GM23338 (cell line): ENCODE measurements around the gene CD276. TPM values are rescaled to one million over a fixed set of nuclear protein-coding genes. Genes with fewer than 3 reads are reported as not detected.

Source experiments
- ATAC-seq: fragments of 200-7000 bp; cut with Tn5 transposase; 3 replicates; pipeline ENCODE4 v1.9.1; 2020
- DNase-seq: peaks from one replicate; pipeline ENCODE4 v3.0.0-alpha.2; 2015; ENCODE audit warnings: low spot score
- H2AFZ ChIP-seq: fragments of 200-600 bp; sonication (generic); 2 replicates; pipeline ENCODE4 v1.8.0; 2016; ENCODE audit warnings: antibody characterized with exemption, mild to moderate bottlenecking, moderate library complexity
- H3F3A ChIP-seq: fragments of 200-600 bp; sonication (generic); replicated peaks from 2 replicates; pipeline ENCODE4 v1.8.0; 2017; ENCODE audit warnings: antibody characterized with exemption, mixed run types, low read depth
- H3K27ac ChIP-seq: fragments of 200-600 bp; sonication (generic); 2 replicates; pipeline ENCODE4 v1.6.1; 2016; ENCODE audit warnings: low read depth
- H3K27me3 ChIP-seq: fragments of 200-600 bp; sonication (generic); 2 replicates; pipeline ENCODE4 v1.8.0; 2016; ENCODE audit warnings: mild to moderate bottlenecking, mixed run types, moderate library complexity; ENCODE audit not compliant: insufficient read depth
- H3K36me3 ChIP-seq: fragments of 200-600 bp; sonication (generic); 2 replicates; pipeline ENCODE4 v1.8.0; 2016; ENCODE audit warnings: mild to moderate bottlenecking; ENCODE audit not compliant: insufficient read depth
- H3K4me1 ChIP-seq: fragments of 200-600 bp; sonication (generic); 2 replicates; pipeline ENCODE4 v1.8.0; 2016; ENCODE audit warnings: mild to moderate bottlenecking, moderate library complexity; ENCODE audit not compliant: insufficient read depth
- H3K4me2 ChIP-seq: fragments of 200-600 bp; sonication (generic); 2 replicates; pipeline ENCODE4 v1.7.1; 2017; ENCODE audit warnings: mixed run types
- H3K4me3 ChIP-seq: fragments of 200-600 bp; sonication (generic); 2 replicates; pipeline ENCODE4 v1.6.1; 2016; ENCODE audit warnings: mixed run types
- H3K79me2 ChIP-seq: fragments of 200-600 bp; sonication (generic); replicated peaks from 2 replicates; pipeline ENCODE4 v1.8.0; 2017; ENCODE audit warnings: mild to moderate bottlenecking; ENCODE audit not compliant: insufficient read depth
- H3K9me2 ChIP-seq: fragments of 200-600 bp; sonication (generic); 2 replicates; pipeline ENCODE4 v1.8.0; 2017; ENCODE audit not compliant: insufficient read depth
- H4K20me1 ChIP-seq: fragments of 200-600 bp; sonication (generic); replicated peaks from 2 replicates; pipeline ENCODE4 v1.8.0; 2017; ENCODE audit warnings: mild to moderate bottlenecking; ENCODE audit not compliant: insufficient read depth
- H3K27ac Mint-ChIP-seq: 2 replicates; pipeline ENCODE4 v1.8.0; 2020; ENCODE audit warnings: inconsistent platforms, mild to moderate bottlenecking, moderate library complexity, mixed read lengths
- H3K27me3 Mint-ChIP-seq: 3 replicates; pipeline ENCODE4 v1.8.0; 2022; ENCODE audit warnings: low read depth, mild to moderate bottlenecking, moderate library complexity, mixed read lengths, inconsistent platforms; ENCODE audit not compliant: insufficient read depth, poor library complexity
- H3K36me3 Mint-ChIP-seq: 3 replicates; pipeline ENCODE4 v1.8.0; 2021; ENCODE audit warnings: low read depth, mild to moderate bottlenecking, inconsistent platforms, moderate library complexity, mixed read lengths
- H3K4me1 Mint-ChIP-seq: 3 replicates; pipeline ENCODE4 v1.8.0; 2020; ENCODE audit warnings: mild to moderate bottlenecking, inconsistent platforms, mixed read lengths
- H3K4me3 Mint-ChIP-seq: 3 replicates; pipeline ENCODE4 v1.8.0; 2021; ENCODE audit warnings: moderate library complexity, mild to moderate bottlenecking, inconsistent platforms, mixed read lengths
- H3K9me3 Mint-ChIP-seq: 3 replicates; pipeline ENCODE4 v1.8.0; 2020; ENCODE audit warnings: moderate library complexity, mild to moderate bottlenecking, inconsistent platforms, mixed read lengths
- CREB1 ChIP-seq: fragments of 250-450 bp; sonication (Bioruptor Pico); IDR thresholded peaks from 2 replicates; pipeline ENCODE4 v1.5.0; 2020; ENCODE audit warnings: low read depth, mild to moderate bottlenecking, moderate library complexity
- EZH2 ChIP-seq: fragments of 200-600 bp; sonication (generic); IDR thresholded peaks from one replicate; pipeline ENCODE4 v1.8.0; 2017; ENCODE audit warnings: antibody characterized with exemption, mild to moderate bottlenecking, low read depth; ENCODE audit not compliant: unreplicated experiment
- EZH2phosphoT487 ChIP-seq: fragments of 200-600 bp; sonication (generic); IDR thresholded peaks from one replicate; pipeline ENCODE4 v1.8.1; 2018; ENCODE audit warnings: antibody characterized with exemption; ENCODE audit not compliant: unreplicated experiment
- JUNB ChIP-seq: IDR thresholded peaks from one replicate; pipeline ENCODE4 v1.6.1; 2016; ENCODE audit warnings: antibody characterized with exemption; ENCODE audit not compliant: unreplicated experiment
- NANOG ChIP-seq: IDR thresholded peaks from 2 replicates; pipeline ENCODE4 v1.6.1; 2016; ENCODE audit warnings: antibody characterized with exemption, borderline replicate concordance
- STAT1 ChIP-seq: IDR thresholded peaks from one replicate; pipeline ENCODE4 v1.6.1; 2016; ENCODE audit warnings: antibody characterized with exemption; ENCODE audit not compliant: unreplicated experiment
- polyA plus RNA-seq: library from polyadenylated mRNA; unstranded; fragments of >200 nt; fragmentation: Nextera tagmentation; extraction: Ambion mirVana; gene quantifications from 2 replicates; pipeline ENCODE4 v1.2.1, GENCODE V29; 2016
- total RNA-seq: library from RNA; depleted of rRNA; stranded (reverse); fragments of >200 nt; shearing (Covaris generic); gene quantifications from 2 replicates; pipeline ENCODE4 v1.2.3, GENCODE V29; 2014
- TF ChIP-seq, protein P1 (sequence below): fragments of 250-450 bp; sonication (Bioruptor Pico); IDR thresholded peaks from 2 replicates; pipeline ENCODE4 v1.5.0; 2020; ENCODE audit warnings: mild to moderate bottlenecking, moderate library complexity
- TF ChIP-seq, protein P2 (sequence below): IDR thresholded peaks from 2 replicates; pipeline ENCODE4 v1.6.1; 2016; ENCODE audit warnings: antibody characterized with exemption

Gene CD276
- total and polyA plus RNA-seq, 2 experiments from 2014 or later, result 60.9 to 158 TPM

DNA sequence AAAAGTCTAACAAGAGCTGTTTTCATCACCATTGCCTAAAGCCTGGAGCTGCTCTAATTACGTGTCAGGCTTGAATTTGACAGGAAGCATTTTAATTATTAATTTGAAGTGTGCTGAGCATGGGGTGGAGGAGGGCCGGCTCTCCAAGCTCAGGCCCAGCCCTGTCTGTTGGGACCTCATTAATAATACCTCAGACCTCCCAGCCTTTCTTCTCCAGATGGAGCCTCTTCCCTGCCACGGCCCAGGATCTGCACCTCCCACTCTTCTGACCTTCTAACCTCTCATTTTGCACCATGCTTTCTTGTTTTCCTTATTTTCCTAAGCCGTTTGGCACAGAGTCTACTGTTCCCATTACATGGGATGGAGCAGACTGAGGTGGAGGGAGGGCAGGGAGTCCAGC is 39.0 kb downstream of the CD276 start (continued):
- TF ChIP-seq, protein P1, sequence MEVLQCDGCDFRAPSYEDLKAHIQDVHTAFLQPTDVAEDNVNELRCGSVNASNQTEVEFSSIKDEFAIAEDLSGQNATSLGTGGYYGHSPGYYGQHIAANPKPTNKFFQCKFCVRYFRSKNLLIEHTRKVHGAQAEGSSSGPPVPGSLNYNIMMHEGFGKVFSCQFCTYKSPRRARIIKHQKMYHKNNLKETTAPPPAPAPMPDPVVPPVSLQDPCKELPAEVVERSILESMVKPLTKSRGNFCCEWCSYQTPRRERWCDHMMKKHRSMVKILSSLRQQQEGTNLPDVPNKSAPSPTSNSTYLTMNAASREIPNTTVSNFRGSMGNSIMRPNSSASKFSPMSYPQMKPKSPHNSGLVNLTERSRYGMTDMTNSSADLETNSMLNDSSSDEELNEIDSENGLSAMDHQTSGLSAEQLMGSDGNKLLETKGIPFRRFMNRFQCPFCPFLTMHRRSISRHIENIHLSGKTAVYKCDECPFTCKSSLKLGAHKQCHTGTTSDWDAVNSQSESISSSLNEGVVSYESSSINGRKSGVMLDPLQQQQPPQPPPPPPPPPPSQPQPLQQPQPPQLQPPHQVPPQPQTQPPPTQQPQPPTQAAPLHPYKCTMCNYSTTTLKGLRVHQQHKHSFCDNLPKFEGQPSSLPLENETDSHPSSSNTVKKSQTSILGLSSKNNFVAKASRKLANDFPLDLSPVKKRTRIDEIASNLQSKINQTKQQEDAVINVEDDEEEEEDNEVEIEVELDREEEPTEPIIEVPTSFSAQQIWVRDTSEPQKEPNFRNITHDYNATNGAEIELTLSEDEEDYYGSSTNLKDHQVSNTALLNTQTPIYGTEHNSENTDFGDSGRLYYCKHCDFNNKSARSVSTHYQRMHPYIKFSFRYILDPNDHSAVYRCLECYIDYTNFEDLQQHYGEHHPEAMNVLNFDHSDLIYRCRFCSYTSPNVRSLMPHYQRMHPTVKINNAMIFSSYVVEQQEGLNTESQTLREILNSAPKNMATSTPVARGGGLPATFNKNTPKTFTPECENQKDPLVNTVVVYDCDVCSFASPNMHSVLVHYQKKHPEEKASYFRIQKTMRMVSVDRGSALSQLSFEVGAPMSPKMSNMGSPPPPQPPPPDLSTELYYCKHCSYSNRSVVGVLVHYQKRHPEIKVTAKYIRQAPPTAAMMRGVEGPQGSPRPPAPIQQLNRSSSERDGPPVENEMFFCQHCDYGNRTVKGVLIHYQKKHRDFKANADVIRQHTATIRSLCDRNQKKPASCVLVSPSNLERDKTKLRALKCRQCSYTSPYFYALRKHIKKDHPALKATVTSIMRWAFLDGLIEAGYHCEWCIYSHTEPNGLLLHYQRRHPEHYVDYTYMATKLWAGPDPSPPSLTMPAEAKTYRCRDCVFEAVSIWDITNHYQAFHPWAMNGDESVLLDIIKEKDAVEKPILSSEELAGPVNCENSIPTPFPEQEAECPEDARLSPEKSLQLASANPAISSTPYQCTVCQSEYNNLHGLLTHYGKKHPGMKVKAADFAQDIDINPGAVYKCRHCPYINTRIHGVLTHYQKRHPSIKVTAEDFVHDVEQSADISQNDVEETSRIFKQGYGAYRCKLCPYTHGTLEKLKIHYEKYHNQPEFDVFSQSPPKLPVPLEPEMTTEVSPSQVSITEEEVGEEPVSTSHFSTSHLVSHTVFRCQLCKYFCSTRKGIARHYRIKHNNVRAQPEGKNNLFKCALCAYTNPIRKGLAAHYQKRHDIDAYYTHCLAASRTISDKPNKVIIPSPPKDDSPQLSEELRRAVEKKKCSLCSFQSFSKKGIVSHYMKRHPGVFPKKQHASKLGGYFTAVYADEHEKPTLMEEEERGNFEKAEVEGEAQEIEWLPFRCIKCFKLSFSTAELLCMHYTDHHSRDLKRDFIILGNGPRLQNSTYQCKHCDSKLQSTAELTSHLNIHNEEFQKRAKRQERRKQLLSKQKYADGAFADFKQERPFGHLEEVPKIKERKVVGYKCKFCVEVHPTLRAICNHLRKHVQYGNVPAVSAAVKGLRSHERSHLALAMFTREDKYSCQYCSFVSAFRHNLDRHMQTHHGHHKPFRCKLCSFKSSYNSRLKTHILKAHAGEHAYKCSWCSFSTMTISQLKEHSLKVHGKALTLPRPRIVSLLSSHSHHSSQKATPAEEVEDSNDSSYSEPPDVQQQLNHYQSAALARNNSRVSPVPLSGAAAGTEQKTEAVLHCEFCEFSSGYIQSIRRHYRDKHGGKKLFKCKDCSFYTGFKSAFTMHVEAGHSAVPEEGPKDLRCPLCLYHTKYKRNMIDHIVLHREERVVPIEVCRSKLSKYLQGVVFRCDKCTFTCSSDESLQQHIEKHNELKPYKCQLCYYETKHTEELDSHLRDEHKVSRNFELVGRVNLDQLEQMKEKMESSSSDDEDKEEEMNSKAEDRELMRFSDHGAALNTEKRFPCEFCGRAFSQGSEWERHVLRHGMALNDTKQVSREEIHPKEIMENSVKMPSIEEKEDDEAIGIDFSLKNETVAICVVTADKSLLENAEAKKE (CRISPR knock-in tag), result no peak
- TF ChIP-seq JUNB (no peak), STAT1 (no peak)

DNA sequence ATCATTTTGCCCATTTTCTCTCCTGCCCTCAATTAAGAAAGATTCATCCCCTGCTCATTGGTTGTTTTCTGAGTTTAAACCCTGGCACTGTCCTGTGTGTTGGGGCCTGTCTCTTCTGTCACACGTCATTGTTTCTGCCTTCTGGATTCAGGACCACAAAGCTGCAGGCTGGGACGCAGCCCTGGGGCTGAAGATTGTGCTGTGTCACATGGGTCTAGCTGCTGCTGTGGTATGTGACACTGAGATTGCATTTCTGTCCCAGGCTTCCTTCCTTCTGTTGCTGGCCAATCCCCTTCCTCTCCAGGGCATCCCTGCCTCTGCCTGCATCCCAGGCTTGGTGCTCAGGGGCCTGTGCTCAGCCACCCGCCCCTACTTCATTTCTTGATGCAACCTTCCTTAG is 40.0 kb downstream of the CD276 start:
- Histone ChIP-seq H3K36me3 (no peaks in the 10 kb centered on the region), H3K27me3 (no peaks in the 10 kb centered on the region), H4K20me1 (no peaks in the 10 kb centered on the region), H3K4me3 (no peak overlapping the region), H3K9me2 (no peaks in the 10 kb centered on the region), H2AFZ (no peak overlapping the region), H3K27ac (no peak overlapping the region), H3K4me2 (no peak overlapping the region), H3F3A (no peaks in the 10 kb centered on the region), H3K79me2 (no peaks in the 10 kb centered on the region), H3K4me1 (no peaks in the 10 kb centered on the region)
- Mint-ChIP-seq H3K27ac (no peak overlapping the region), H3K36me3 (no peaks in the 10 kb centered on the region), H3K9me3 (no peaks in the 10 kb centered on the region), H3K4me3 (no peak overlapping the region), H3K27me3 (peaks cover 6% of the 10 kb centered on the region), H3K4me1 (peaks cover 4% of the 10 kb centered on the region)
- DNase-seq, result no peak
- ATAC-seq, result no peak; the same call in 2 of the 3 replicates
- TF ChIP-seq, protein P1 (CRISPR knock-in tag), result no peak
- TF ChIP-seq EZH2phosphoT487 (no peak), CREB1 (CRISPR knock-in tag) (no peak), EZH2 (no peak), JUNB (no peak), NANOG (no peak), STAT1 (no peak)
- TF ChIP-seq, protein P2, sequence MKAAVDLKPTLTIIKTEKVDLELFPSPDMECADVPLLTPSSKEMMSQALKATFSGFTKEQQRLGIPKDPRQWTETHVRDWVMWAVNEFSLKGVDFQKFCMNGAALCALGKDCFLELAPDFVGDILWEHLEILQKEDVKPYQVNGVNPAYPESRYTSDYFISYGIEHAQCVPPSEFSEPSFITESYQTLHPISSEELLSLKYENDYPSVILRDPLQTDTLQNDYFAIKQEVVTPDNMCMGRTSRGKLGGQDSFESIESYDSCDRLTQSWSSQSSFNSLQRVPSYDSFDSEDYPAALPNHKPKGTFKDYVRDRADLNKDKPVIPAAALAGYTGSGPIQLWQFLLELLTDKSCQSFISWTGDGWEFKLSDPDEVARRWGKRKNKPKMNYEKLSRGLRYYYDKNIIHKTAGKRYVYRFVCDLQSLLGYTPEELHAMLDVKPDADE, result no peak
